Adrenal gland (tissue), 5 donors: ENCODE measurements around the gene VPS54.

Experiments used
- CTCF ChIP-seq, 6 experiments: fragments of 450-650 bp in 4 of 6; fragments of 200-600 bp in 2 of 6; sonication (generic) in 1 of 6; IDR thresholded peaks; 1 replicate in 5 of 6; 2 replicates in 1 of 6; pipeline versions ENCODE4 v1.5.1 to v1.8.0; 2016 to 2021; ENCODE audit warnings: antibody characterized with exemption in 6 of 6, mild to moderate bottlenecking in 2 of 6, moderate library complexity in 1 of 6
- POLR2A ChIP-seq, 2 donors: fragments of 450-650 bp; IDR thresholded peaks; one replicate each; pipeline ENCODE4 v1.6.1; 2017; ENCODE audit warnings: antibody characterized with exemption in 2 of 2, mild to moderate bottlenecking in 2 of 2, moderate library complexity in 1 of 2
- donor health status: DM: no; HTN: no; CAD: no.

GRCh38 chr2:63976125-63976510 is 43.1 kb downstream of the VPS54 start:
- TF ChIP-seq CTCF (IDR thresholded peaks at IDR 0.05) (no peak), POLR2A (IDR thresholded peaks at IDR 0.05) (no peak)
